HCT116 (cell line): ENCODE data around the gene EVX1. TPM values are rescaled to one million over a fixed set of nuclear protein-coding genes. Genes with fewer than 3 reads are reported as not detected.

ENCODE experiments used
- ATAC-seq: fragments of 200-7000 bp; cut with Tn5 transposase; 2 replicates; pipeline ENCODE4 v1.9.1; 2020; ENCODE audit warnings: mild to moderate bottlenecking, moderate library complexity
- BruUV-seq: library from RNA; stranded (reverse); fragments of 400-500 nt; replicated peaks from 2 replicates; lab custom pipeline; 2021; lab: Mats Ljungman, UMichigan
- CTCF ChIA-PET: fragments of 300-600 bp; sonication (Branson Sonifier 250); formaldehyde crosslinking; loops from one replicate; lab custom pipeline; 2021; ENCODE audit warnings: antibody characterized with exemption; lab: Charles Lee
- POLR2A ChIA-PET: fragments of 300-600, 350-600 bp; sonication (Branson Sonifier 250); formaldehyde crosslinking; loops from one replicate; lab custom pipeline; 2021; ENCODE audit warnings: antibody characterized with exemption; lab: Charles Lee
- RAD21 ChIA-PET, 2 experiments: fragments of 300-600 bp; sonication (Branson Sonifier 250); formaldehyde crosslinking; loops; one replicate each; lab custom pipeline; 2023; ENCODE audit warnings: low total read pairs in 2 of 2; ENCODE audit not compliant: uncharacterized antibody in 2 of 2, unreplicated experiment in 2 of 2, low non-redundant PET in 1 of 2; lab: Charles Lee
- DNase-seq: peaks from one replicate; pipeline ENCODE4 v3.0.0-alpha.2; 2010; ENCODE audit warnings: low read depth, low spot score
- H2AFZ ChIP-seq: fragments of 200-600 bp; shearing (Covaris generic), sonication (generic); 2 replicates; pipeline ENCODE4 v1.6.1; 2017; ENCODE audit warnings: low read depth, mixed run types, mixed read lengths, antibody characterized with exemption, low read length; ENCODE audit not compliant: poor library complexity, severe bottlenecking
- H3K27ac ChIP-seq: 2 replicates; pipeline ENCODE4 v1.5.1; 2012; ENCODE audit warnings: low read depth, low read length
- H3K27me3 ChIP-seq: fragments of 200-600 bp; sonication (generic); 2 replicates; pipeline ENCODE4 v1.6.1; 2016; ENCODE audit warnings: mixed run types, low read length, mixed read lengths; ENCODE audit not compliant: insufficient read depth
- H3K36me3 ChIP-seq, 2 experiments: fragments of 200-500 bp in 1 of 2; fragments of 200-600 bp in 1 of 2; sonication (Bioruptor generic) in 1 of 2; sonication (generic) in 1 of 2; 2 replicates each; pipeline versions ENCODE4 v1.5.1 to v1.6.1; 2014 to 2016; ENCODE audit warnings: low read length in 2 of 2, inconsistent platforms in 1 of 2, mixed read lengths in 1 of 2, mixed run types in 1 of 2; ENCODE audit not compliant: insufficient read depth in 2 of 2, control insufficient read depth in 1 of 2
- H3K4me1 ChIP-seq, 2 experiments: fragments of 200-600 bp in 1 of 2; sonication (generic) in 1 of 2; 2 replicates each; pipeline versions ENCODE4 v1.5.1 to v1.6.1; 2012 to 2017; ENCODE audit warnings: low read length in 2 of 2, inconsistent platforms in 1 of 2, mild to moderate bottlenecking in 1 of 2, mixed read lengths in 1 of 2, mixed run types in 1 of 2, moderate library complexity in 1 of 2; ENCODE audit not compliant: insufficient read depth in 2 of 2, control insufficient read depth in 1 of 2
- H3K4me2 ChIP-seq: fragments of 200-600 bp; sonication (generic); 2 replicates; pipeline ENCODE4 v1.6.1; 2017; ENCODE audit warnings: mixed run types, low read length, mixed read lengths
- H3K4me3 ChIP-seq, 2 experiments: fragments of 200-600 bp in 1 of 2; sonication (generic) in 1 of 2; replicated peaks in 1 of 2; 2 replicates each; pipeline ENCODE4 v1.5.1; 2011 to 2016; ENCODE audit warnings: low read length in 2 of 2, control low read depth in 1 of 2, low read depth in 1 of 2, mild to moderate bottlenecking in 1 of 2, mixed read lengths in 1 of 2, mixed run types in 1 of 2
- H3K79me2 ChIP-seq: fragments of 200-600 bp; sonication (generic); 2 replicates; pipeline ENCODE4 v1.6.1; 2017; ENCODE audit warnings: mild to moderate bottlenecking, mixed run types, low read length, moderate library complexity, mixed read lengths; ENCODE audit not compliant: insufficient read depth
- H3K9ac ChIP-seq: fragments of 200-600 bp; sonication (generic); 2 replicates; pipeline ENCODE4 v1.6.1; 2016; ENCODE audit warnings: low read length, mixed read lengths
- H3K9me2 ChIP-seq: fragments of 200-600 bp; sonication (generic), shearing (Covaris generic); 2 replicates; pipeline ENCODE4 v1.6.1; 2017; ENCODE audit warnings: mixed run types, mild to moderate bottlenecking, moderate library complexity; ENCODE audit not compliant: insufficient read depth
- H3K9me3 ChIP-seq, 2 experiments: fragments of 200-500 bp in 1 of 2; fragments of 200-600 bp in 1 of 2; sonication (Bioruptor generic) in 1 of 2; sonication (generic) in 1 of 2; 2 replicates each; pipeline ENCODE4 v1.6.1; 2014 to 2017; ENCODE audit warnings: low read length in 2 of 2, mixed read lengths in 2 of 2, inconsistent platforms in 1 of 2, low read depth in 1 of 2, mild to moderate bottlenecking in 1 of 2, mixed run types in 1 of 2, moderate library complexity in 1 of 2; ENCODE audit not compliant: control insufficient read depth in 1 of 2, insufficient read depth in 1 of 2
- H4K20me1 ChIP-seq: fragments of 200-600 bp; sonication (generic), shearing (Covaris generic); 2 replicates; pipeline ENCODE4 v1.6.1; 2017; ENCODE audit warnings: mixed run types, mild to moderate bottlenecking, moderate library complexity; ENCODE audit not compliant: insufficient read depth
- CBX3 ChIP-seq: IDR thresholded peaks from 2 replicates; pipeline ENCODE4 v1.6.1; 2012; ENCODE audit warnings: low read depth
- ELF1 ChIP-seq: IDR thresholded peaks from 2 replicates; pipeline ENCODE4 v1.6.1; 2012; ENCODE audit warnings: low read depth, borderline replicate concordance
- EZH2phosphoT487 ChIP-seq: fragments of 200-600 bp; IDR thresholded peaks from 2 replicates; pipeline ENCODE4 v1.6.1; 2018; ENCODE audit warnings: antibody characterized with exemption, borderline replicate concordance
- POLR2AphosphoS5 ChIP-seq: IDR thresholded peaks from 2 replicates; pipeline ENCODE4 v1.6.1; 2011; ENCODE audit warnings: mild to moderate bottlenecking, low read depth, low read length, moderate library complexity
- YY1 ChIP-seq: IDR thresholded peaks from 2 replicates; pipeline ENCODE4 v1.6.1; 2011; ENCODE audit warnings: low read length, low read depth, moderate library complexity, mild to moderate bottlenecking; ENCODE audit not compliant: insufficient replicate concordance; ENCODE audit errors: extremely low read depth
- ZFX ChIP-seq: fragments of 450-650 bp; IDR thresholded peaks from 2 replicates; pipeline ENCODE4 v1.6.1; 2017
- ZNF274 ChIP-seq: fragments of 200-500 bp; sonication (Bioruptor generic); IDR thresholded peaks from 2 replicates; pipeline ENCODE4 v1.6.1; 2014; ENCODE audit warnings: mild to moderate bottlenecking, low read depth, low read length, inconsistent platforms
- intact Hi-C: fragments of 100-400 bp; cut with micrococcal nuclease; formaldehyde crosslinking; loops from 2 replicates; pipeline ENCODE4 v1.10.0; 2022
- total RNA-seq: library from RNA; stranded (reverse); gene quantifications from one replicate; pipeline ENCODE4 v1.2.1, GENCODE V29; 2021; ENCODE audit not compliant: unreplicated experiment
- TF ChIP-seq, protein P1 (sequence below): IDR thresholded peaks from 2 replicates; pipeline ENCODE4 v1.6.1; 2012
- TF ChIP-seq, protein P2 (sequence below): IDR thresholded peaks from 2 replicates; pipeline ENCODE4 v1.6.1; 2012; ENCODE audit warnings: low read depth
- TF ChIP-seq, protein P3 (sequence below), 3 experiments: fragments of 200-600 bp in 1 of 3; sonication (generic) in 1 of 3; IDR thresholded peaks in 2 of 3; conservative IDR thresholded peaks in 1 of 3; 2 replicates each; pipeline ENCODE4 v1.5.1; 2012 to 2017; ENCODE audit warnings: low read depth in 2 of 3, low read length in 2 of 3, antibody characterized with exemption in 1 of 3, borderline replicate concordance in 1 of 3, control low read depth in 1 of 3, mild to moderate bottlenecking in 1 of 3, mixed read lengths in 1 of 3, mixed run types in 1 of 3, moderate library complexity in 1 of 3; ENCODE audit not compliant: insufficient read depth in 1 of 3

EVX1 gene
- total RNA-seq, 1 experiment from 2014 or later, result 0.25 TPM

DNA sequence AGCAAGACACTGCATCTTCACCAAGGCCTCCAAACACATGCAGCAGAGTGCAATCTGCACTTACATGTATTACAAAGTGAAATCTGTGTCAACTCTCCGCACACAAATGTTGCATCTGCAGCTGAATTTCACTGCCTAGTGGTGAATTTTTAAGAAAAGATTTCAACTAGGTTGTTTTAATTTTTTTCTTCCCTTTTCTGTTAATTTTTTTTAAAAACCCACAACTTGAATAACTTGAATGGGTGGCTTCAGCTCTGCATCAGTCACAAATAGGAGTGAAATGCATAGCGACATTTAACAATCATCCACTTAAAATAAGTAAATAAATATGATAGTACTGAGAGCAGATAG lies 48.6 kb upstream of the EVX1 start:
- no peak for DNase-seq
- no TSS peak for BruUV-seq
- Histone ChIP-seq H4K20me1 (no peaks in the 10 kb centered on the region), H3K27ac (no peak overlapping the region), H3K4me1 (peaks cover 0 to 9% of the 10 kb centered on the region in 2 experiments; a peak in 1 of 4 replicates), H2AFZ (no peak overlapping the region), H3K79me2 (no peaks in the 10 kb centered on the region), H3K36me3 (no peaks in the 10 kb centered on the region), H3K4me3 (no peak overlapping the region), H3K27me3 (no peaks in the 10 kb centered on the region), H3K9ac (no peak overlapping the region), H3K9me3 (no peaks in the 10 kb centered on the region), H3K4me2 (no peak overlapping the region), H3K9me2 (no peaks in the 10 kb centered on the region)
- TF ChIP-seq YY1, result no peak
- TF ChIP-seq EZH2phosphoT487, result no peak
- ChIA-PET POLR2A (no interaction called here), RAD21 (no interaction called here), CTCF (interaction anchor here (1.0 kb wide), 1 partner anchor 14 kb away, joined by 3 read pairs; no protein-coding TSS in a partner anchor)
- intact Hi-C loops, result loop anchor here (10.0 kb wide), 2 partner anchors 551 to 1431 kb away; partner anchors contain the start of gene TAX1BP1
- no peak for ATAC-seq

- CTCF ChIA-PET, result interaction anchor here (0.9 to 2.4 kb wide), 3 partner anchors 15 to 825 kb away, joined by 3 to 49 read pairs (median 3); no protein-coding TSS in a partner anchor
- H3K27ac ChIP-seq, result no peak overlapping the region
- H2AFZ ChIP-seq, result no peak overlapping the region
- BruUV-seq, result no TSS peak
- POLR2A ChIA-PET, result no interaction called here
- H4K20me1 ChIP-seq, result no peaks in the 10 kb centered on the region
- no peaks in the 10 kb centered on the region for H3K79me2 ChIP-seq
- no peak overlapping the region for H3K9ac ChIP-seq
- H3K36me3 ChIP-seq, result no peaks in the 10 kb centered on the region
- no peaks in the 10 kb centered on the region for H3K27me3 ChIP-seq
- ATAC-seq (no peak), DNase-seq (no peak)
- RAD21 ChIA-PET, result no interaction called here
- no peaks in the 10 kb centered on the region for H3K9me2 ChIP-seq
- H3K4me3 ChIP-seq, result no peak overlapping the region
- H3K9me3 ChIP-seq, result no peaks in the 10 kb centered on the region
- H3K4me2 ChIP-seq, result no peak overlapping the region
- intact Hi-C loops, result loop anchor here (5.0 to 10.0 kb wide), 3 partner anchors 550 to 1430 kb away; partner anchors contain the start of gene TAX1BP1
- H3K4me1 ChIP-seq, result peaks cover 0 to 10% of the 10 kb centered on the region in 2 experiments; a peak in 1 of 4 replicates
- no peak for TF ChIP-seq YY1
- TF ChIP-seq, protein P1, sequence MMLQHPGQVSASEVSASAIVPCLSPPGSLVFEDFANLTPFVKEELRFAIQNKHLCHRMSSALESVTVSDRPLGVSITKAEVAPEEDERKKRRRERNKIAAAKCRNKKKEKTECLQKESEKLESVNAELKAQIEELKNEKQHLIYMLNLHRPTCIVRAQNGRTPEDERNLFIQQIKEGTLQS, result no peak
- TF ChIP-seq POLR2AphosphoS5, result no peak
- TF ChIP-seq ZFX, result no peak
- TF ChIP-seq, protein P2, sequence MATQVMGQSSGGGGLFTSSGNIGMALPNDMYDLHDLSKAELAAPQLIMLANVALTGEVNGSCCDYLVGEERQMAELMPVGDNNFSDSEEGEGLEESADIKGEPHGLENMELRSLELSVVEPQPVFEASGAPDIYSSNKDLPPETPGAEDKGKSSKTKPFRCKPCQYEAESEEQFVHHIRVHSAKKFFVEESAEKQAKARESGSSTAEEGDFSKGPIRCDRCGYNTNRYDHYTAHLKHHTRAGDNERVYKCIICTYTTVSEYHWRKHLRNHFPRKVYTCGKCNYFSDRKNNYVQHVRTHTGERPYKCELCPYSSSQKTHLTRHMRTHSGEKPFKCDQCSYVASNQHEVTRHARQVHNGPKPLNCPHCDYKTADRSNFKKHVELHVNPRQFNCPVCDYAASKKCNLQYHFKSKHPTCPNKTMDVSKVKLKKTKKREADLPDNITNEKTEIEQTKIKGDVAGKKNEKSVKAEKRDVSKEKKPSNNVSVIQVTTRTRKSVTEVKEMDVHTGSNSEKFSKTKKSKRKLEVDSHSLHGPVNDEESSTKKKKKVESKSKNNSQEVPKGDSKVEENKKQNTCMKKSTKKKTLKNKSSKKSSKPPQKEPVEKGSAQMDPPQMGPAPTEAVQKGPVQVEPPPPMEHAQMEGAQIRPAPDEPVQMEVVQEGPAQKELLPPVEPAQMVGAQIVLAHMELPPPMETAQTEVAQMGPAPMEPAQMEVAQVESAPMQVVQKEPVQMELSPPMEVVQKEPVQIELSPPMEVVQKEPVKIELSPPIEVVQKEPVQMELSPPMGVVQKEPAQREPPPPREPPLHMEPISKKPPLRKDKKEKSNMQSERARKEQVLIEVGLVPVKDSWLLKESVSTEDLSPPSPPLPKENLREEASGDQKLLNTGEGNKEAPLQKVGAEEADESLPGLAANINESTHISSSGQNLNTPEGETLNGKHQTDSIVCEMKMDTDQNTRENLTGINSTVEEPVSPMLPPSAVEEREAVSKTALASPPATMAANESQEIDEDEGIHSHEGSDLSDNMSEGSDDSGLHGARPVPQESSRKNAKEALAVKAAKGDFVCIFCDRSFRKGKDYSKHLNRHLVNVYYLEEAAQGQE, result no peak
- no peak for TF ChIP-seq ZNF274
- TF ChIP-seq, protein P3, sequence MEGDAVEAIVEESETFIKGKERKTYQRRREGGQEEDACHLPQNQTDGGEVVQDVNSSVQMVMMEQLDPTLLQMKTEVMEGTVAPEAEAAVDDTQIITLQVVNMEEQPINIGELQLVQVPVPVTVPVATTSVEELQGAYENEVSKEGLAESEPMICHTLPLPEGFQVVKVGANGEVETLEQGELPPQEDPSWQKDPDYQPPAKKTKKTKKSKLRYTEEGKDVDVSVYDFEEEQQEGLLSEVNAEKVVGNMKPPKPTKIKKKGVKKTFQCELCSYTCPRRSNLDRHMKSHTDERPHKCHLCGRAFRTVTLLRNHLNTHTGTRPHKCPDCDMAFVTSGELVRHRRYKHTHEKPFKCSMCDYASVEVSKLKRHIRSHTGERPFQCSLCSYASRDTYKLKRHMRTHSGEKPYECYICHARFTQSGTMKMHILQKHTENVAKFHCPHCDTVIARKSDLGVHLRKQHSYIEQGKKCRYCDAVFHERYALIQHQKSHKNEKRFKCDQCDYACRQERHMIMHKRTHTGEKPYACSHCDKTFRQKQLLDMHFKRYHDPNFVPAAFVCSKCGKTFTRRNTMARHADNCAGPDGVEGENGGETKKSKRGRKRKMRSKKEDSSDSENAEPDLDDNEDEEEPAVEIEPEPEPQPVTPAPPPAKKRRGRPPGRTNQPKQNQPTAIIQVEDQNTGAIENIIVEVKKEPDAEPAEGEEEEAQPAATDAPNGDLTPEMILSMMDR (IDR thresholded peaks at IDR 0.05 in 2 of 3, conservative IDR thresholded peaks at IDR 0.05 in 1 of 3; ENCODE audit: borderline replicate concordance in 1 of 3, insufficient read depth in 1 of 3, low read depth in 2 of 3, low read length in 2 of 3), result no peak
- no peak for TF ChIP-seq CBX3
- no peak for TF ChIP-seq ELF1
These were observed 47.8 kb upstream of the EVX1 start for GRCh38 chr7:27194686-27195379.
